ENCODE results near the gene PTGDR2. TPM values are rescaled to one million over a fixed set of nuclear protein-coding genes. Genes with fewer than 3 reads are reported as not detected.

The PTGDR2 gene
- total RNA-seq, 1 donor = 0.52 TPM

DNA sequence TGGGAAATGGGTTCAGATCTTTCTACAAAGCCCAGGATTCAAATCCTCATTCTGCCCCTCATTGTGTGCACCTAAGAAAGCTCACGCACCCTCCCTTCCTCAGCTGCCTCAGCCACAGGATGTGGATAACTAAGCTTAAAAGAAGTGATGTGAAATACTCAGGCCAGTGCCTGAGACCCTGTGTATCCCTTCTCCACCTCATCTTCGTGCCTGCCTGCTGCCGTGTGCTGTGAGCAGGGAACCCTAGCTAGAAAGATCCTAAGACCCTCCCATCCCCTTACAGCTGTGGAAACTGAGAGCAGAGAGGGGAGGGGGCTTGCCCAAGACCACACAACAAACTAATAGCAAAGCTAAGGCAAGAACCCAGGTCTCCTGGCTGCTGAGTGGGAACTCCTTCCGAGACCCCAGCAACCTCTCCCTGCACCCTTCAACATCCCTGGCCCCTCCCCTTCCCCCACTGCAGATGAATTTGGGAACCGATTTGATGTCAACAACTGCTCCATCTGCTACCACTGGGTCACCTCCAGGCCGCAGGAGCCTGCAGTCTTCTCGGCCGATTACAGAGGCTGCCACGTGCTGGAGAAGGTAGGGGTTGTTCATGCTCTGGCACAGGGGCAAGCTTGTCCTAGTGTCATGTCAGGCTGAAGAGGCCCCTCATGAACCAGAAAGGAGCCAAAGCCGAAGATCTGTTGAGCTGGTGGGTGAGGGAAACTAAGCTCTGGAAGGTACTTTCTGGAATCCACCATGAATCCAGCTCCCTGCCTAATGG lies 13.1 kb upstream of the PTGDR2 start:
- no peaks in the 10 kb centered on the region for H3K27me3 ChIP-seq (ENCODE audit: insufficient read depth, low read length)
- no peaks in the 10 kb centered on the region for H3K9me3 ChIP-seq (ENCODE audit: low read depth, low read length)
- H3K4me1 ChIP-seq (ENCODE audit: insufficient read depth, low read length) = peaks cover 24% of the 10 kb centered on the region
- no peak overlapping the region for H3K4me3 ChIP-seq (ENCODE audit: low read length)

GRCh38 chr11:60867871-60868681 lies 12.3 kb upstream of the PTGDR2 start:
- Histone ChIP-seq H3K9me3 (ENCODE audit: low read depth, low read length) (no peaks in the 10 kb centered on the region), H3K27me3 (ENCODE audit: insufficient read depth, low read length) (no peaks in the 10 kb centered on the region), H3K4me3 (ENCODE audit: low read length) (no peak overlapping the region), H3K4me1 (ENCODE audit: insufficient read depth, low read length) (peaks cover 17% of the 10 kb centered on the region)

DNA sequence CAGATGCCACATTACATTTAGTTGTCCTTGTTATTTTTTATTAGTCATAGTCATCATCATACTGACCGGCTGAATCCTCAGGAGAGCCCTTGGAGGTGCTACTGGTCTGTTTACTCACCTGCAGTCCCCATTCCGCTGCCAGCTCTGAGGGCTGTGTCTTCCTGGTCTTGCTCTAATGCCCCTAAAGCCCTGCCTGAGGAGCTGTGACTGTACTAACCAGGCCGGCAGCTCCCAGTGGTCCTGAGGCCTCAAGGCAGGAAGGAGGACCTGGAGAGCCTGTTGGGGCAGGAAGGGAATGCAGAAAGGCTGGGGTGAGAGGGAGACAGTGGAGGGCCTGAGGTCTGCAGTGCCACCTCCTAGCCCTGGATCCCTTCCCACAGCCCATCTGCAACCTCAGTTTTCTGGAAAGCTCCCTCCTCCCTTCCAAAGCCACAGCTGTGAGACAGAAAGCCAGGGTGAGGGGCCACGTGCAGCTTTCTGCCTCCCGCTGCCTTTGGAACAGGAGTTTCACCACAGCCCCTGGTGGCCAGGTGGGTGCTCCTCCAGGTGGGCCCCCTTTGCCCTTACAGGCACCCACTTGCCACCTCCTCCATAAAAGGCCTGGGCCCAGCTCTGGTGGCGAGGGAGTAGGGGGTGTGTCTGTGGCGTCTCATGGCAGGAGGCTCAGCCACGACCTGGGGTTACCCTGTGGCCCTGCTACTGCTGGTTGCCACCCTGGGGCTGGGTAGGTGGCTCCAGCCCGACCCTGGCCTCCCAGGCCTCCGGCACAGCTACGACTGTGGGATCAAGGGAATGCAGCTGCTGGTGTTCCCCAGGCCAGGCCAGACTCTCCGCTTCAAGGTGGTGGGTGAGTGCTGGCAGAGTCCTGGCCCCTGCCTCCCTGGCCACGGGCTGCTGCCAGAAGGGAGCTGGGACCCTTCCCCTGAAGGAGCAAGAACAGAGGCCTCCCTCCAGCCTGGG lies 11.4 kb upstream of the PTGDR2 start, which contains the start of gene ZP1:
Gene ZP1, plus strand, starts transcription at position 632 of the 960 bp plus-strand sequence. Its CDS starts 20 bp downstream, at position 652.
- H3K27me3 ChIP-seq (ENCODE audit: insufficient read depth, low read length) = no peaks in the 10 kb centered on the region
- peaks cover 9% of the 10 kb centered on the region for H3K4me1 ChIP-seq (ENCODE audit: insufficient read depth, low read length)
- H3K9me3 ChIP-seq (ENCODE audit: low read depth, low read length) = no peaks in the 10 kb centered on the region
- H3K4me3 ChIP-seq (ENCODE audit: low read length) = no peak within 1 kb of the TSS

DNA sequence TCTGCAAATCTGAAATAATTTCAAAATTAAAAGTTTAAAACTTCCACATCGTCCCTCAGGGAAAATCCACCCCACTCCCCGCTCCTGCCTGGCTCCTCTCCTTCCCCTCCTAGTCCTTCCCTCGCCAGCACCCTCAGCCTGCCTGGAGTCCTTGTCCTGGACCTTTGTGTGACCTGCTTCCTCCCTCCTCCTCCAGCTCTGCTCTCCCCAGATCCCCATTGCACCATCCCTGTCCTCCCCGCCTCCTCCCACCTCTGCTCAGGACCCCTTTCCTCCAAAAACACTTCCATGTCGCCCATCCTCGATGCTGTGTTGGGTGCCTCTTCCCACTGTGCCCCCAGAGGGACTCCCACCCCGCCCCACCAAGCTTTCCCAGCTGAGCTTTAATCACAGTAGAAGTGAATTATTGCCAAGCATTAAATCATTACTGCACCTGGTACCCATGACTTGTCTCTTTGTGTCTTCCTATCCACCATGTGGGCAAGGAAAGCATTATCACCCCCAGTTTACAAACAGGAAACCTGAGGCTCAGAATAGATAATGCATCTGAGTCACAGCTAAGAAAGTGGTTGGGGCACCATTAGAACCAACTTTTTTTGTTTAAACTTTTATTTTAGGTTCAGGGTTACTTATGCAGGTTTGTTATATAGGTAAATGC lies 9.2 kb upstream of the PTGDR2 start:
- Histone ChIP-seq H3K4me1 (ENCODE audit: insufficient read depth, low read length) (no peaks in the 10 kb centered on the region), H3K4me3 (ENCODE audit: low read length) (no peak overlapping the region), H3K27me3 (ENCODE audit: insufficient read depth, low read length) (no peaks in the 10 kb centered on the region), H3K9me3 (ENCODE audit: low read depth, low read length) (no peaks in the 10 kb centered on the region)

GRCh38 chr11:60863550-60864521 lies 8.1 kb upstream of the PTGDR2 start:
- Histone ChIP-seq H3K9me3 (ENCODE audit: low read depth, low read length) (no peaks in the 10 kb centered on the region), H3K4me1 (ENCODE audit: insufficient read depth, low read length) (peaks cover 6% of the 10 kb centered on the region), H3K4me3 (ENCODE audit: low read length) (no peak overlapping the region), H3K27me3 (ENCODE audit: insufficient read depth, low read length) (no peaks in the 10 kb centered on the region)

DNA sequence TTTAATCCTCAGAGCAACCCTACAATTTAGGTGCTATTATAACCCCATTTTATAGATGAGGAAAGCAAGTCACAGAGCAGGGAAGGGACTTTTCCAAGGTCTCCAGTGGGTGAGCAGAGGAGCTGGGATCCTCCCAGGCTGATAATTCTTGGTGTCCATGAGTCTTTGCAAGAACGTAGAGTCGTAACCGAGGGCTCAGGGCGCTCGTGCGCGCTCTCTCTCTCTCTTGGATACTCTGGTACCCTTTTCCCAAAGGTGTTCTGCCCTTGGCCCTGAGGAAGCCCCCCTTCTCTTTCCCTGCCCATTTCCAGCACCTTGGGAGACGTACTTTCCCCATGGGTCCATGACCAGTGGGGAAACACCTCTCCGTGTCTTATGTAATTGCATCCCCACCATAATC lies 6.4 kb upstream of the PTGDR2 start:
- no peaks in the 10 kb centered on the region for H3K27me3 ChIP-seq (ENCODE audit: insufficient read depth, low read length)
- no peaks in the 10 kb centered on the region for H3K9me3 ChIP-seq (ENCODE audit: low read depth, low read length)
- H3K4me3 ChIP-seq (ENCODE audit: low read length) = no peak overlapping the region
- peaks cover 20% of the 10 kb centered on the region for H3K4me1 ChIP-seq (ENCODE audit: insufficient read depth, low read length)

GRCh38 chr11:60860943-60861342 lies 5.2 kb upstream of the PTGDR2 start:
- H3K4me1 ChIP-seq (ENCODE audit: insufficient read depth, low read length) = peaks cover 20% of the 10 kb centered on the region
- H3K9me3 ChIP-seq (ENCODE audit: low read depth, low read length) = no peaks in the 10 kb centered on the region
- H3K4me3 ChIP-seq (ENCODE audit: low read length) = no peak overlapping the region

GRCh38 chr11:60859616-60860250 lies 4.0 kb upstream of the PTGDR2 start:
- H3K9me3 ChIP-seq (ENCODE audit: low read depth, low read length) = no peaks in the 10 kb centered on the region
- peaks cover 20% of the 10 kb centered on the region for H3K4me1 ChIP-seq (ENCODE audit: insufficient read depth, low read length)
- no peak overlapping the region for H3K4me3 ChIP-seq (ENCODE audit: low read length)
- no peaks in the 10 kb centered on the region for H3K27me3 ChIP-seq (ENCODE audit: insufficient read depth, low read length)

More at GRCh38 chr11:60860943-60861342, 5.2 kb upstream of the PTGDR2 start:
- no peaks in the 10 kb centered on the region for H3K27me3 ChIP-seq (ENCODE audit: insufficient read depth, low read length)

DNA sequence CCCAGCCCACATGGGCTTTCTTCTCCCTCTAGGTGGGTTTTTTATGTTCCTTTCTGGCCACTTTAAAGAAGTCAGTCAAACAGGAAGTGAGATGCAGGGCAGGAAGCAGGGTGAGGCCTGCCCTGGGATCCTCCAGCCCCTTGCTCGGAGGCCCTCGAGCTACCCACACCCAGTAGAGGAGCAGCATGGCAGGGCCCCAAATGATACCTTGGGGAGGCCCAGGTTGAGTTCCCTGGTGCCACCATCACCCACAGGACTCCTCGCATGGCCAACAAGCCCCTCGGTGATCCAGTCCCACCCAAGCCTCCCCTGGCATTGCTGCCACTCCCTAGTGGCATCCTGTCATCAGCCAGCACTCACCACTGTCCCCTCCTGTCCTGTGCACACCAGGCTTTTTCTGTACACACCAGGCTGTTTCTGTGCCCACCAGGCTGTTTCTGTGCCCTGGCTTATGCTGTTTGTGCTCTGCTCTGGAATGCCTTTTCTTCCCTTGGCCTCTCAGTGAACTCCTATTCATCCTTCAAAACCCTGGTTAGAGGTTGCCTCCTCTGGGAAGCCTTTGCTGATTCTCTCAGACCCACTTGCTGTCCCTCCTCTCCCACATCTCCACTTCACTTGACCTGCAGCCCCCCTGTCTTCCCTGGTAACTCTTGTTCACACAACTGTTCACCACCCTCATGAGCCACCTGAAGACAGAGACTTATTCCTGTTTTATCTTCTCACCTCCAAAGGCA lies 3.1 kb upstream of the PTGDR2 start:
- no peaks in the 10 kb centered on the region for H3K27me3 ChIP-seq (ENCODE audit: insufficient read depth, low read length)
- H3K9me3 ChIP-seq (ENCODE audit: low read depth, low read length) = no peaks in the 10 kb centered on the region
- H3K4me1 ChIP-seq (ENCODE audit: insufficient read depth, low read length) = peaks cover 20% of the 10 kb centered on the region
- H3K4me3 ChIP-seq (ENCODE audit: low read length) = no peak overlapping the region

- Histone ChIP-seq H3K9me3 (ENCODE audit: low read depth, low read length) (no peaks in the 10 kb centered on the region), H3K27me3 (ENCODE audit: insufficient read depth, low read length) (no peaks in the 10 kb centered on the region), H3K4me3 (ENCODE audit: low read length) (no peak overlapping the region), H3K4me1 (ENCODE audit: insufficient read depth, low read length) (peaks cover 20% of the 10 kb centered on the region)
These were observed 2.5 kb upstream of the PTGDR2 start for GRCh38 chr11:60858236-60858635.

DNA sequence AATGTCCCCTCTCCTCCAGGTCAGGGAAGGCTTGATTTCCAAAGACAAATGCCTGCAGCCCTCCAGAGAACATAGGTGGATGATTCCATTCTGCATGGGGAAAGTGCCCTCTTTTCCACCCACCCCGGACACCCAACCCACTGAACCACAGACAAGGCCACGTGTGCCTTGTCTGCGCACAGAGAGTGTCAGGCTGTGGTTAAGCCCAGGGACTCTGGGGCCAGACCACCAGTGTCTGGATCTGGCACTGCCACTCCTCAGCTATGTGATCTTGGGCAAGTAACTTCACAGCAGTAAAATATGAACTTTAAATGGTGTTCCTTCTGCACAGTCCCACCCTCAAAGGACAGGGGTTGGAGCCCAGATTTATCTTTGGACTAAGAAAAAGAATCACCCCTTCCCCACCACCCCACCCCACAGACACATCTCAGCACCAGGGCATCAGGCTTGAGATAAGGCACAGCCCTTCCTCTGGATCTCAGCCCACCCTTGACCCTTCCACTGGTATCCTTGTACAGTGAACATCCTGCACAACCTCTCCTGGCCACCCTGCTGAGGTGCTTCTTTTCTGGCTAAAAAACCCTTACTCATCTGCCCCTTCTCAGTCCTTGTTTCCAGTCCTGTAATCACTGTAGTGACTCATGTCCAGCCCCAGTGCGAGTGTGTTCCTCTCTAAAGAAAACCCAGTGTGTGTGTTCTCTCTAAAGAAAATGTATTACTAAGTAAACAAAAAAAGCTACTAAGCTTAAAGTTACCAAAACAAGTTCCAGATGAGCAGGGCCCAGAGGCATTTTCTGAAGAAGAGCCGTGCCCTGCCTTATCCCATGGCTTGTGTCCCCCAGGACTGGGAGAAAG lies 1.9 kb upstream of the PTGDR2 start:
- no peaks in the 10 kb centered on the region for H3K9me3 ChIP-seq (ENCODE audit: low read depth, low read length)
- no peaks in the 10 kb centered on the region for H3K27me3 ChIP-seq (ENCODE audit: insufficient read depth, low read length)
- H3K4me1 ChIP-seq (ENCODE audit: insufficient read depth, low read length) = peaks cover 20% of the 10 kb centered on the region
- H3K4me3 ChIP-seq (ENCODE audit: low read length) = no peak overlapping the region

Measured in mononuclear cell (primary cell).